Measurements from ENCODE around the gene CD46.
"Not testable (repeated sequence)": the region's sequence is repeated elsewhere in the genome, so short reads cannot be mapped to it uniquely, and the experiment has no call there.

CD46 gene

DNA sequence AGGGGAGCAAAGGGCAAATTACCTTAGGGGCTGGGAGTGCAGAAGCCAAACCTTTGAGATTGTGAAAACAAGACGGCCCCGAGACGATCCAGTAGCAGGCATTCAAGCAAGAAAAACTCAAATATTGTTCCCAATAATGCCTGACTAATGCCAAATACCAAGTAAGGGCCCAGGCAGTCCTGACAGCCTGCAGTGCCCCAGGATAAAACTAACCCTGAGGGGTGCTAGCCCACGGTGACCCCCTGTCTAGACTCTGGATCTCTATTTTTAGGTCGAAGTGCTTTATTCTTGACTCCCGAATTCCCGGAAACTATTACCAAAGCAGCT lies 428 bp upstream of the CD46 start:
- not testable (repeated sequence) for DNase-seq

DNA sequence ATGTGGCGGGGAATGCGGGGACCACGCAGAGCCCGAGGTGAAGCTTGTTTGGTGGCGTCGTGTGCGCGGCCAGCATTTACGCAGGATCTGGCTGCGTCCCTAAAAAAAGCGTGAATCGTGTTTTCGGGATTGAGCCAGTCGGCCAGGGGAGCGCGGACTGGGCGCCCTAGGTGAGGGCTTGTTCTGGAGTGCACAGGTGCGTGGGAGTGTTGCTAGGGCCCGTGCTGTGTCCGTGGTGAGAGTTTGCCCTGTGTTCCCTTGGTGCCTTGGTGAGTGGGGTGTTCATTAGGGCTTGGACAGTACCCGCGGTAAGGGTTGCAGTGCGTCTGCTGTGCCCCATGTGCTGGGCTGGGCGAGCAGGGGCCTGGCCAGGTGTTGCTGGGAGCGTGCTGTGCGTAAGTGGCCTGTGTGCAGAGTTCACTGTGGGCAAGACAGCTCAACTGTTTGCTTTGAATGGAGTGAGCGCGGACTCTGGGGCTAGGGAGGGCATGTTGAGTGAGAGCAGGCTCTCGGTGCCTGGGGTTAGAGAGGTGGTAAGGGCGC lies 673 bp downstream of the CD46 start:
- no peak for DNase-seq

DNA sequence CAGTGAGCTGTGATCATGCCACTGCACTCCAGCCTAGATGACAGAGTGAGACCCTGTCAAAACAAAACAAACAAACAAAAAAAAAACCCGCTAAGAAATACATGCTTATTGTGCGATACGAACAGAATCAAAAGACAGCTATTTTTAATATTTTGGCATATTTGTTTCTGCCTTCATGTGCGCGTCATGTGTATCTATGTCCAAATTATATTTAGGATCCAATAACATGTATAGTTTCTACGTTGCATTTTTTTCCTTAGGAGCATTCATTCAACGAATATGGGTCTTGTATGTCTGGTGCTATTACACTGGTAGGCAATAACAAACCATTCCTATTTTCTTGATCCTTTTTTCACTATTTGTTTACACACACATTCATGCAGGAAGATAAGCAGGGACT lies 1.8 kb downstream of the CD46 start:
- no peak for DNase-seq

DNA sequence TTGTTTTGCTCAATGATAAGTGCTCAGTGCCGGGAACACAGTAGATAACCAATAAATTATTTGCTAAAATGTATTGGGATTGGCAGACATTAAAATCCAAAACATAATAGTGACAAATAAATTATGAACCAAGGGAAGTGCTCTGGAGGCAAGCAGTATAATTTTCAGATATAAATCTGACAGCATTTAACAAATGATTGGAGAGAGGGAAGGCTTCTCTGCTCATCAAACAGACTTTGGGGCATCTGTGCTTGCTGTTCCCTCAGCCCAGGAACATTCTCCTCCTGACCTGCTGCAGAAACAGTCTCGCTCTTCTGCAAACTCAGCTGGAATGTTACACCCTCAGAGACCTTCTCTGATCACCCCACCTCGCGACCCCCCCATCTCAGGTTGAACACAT lies 2.2 kb downstream of the CD46 start:
- no peak for DNase-seq

DNA sequence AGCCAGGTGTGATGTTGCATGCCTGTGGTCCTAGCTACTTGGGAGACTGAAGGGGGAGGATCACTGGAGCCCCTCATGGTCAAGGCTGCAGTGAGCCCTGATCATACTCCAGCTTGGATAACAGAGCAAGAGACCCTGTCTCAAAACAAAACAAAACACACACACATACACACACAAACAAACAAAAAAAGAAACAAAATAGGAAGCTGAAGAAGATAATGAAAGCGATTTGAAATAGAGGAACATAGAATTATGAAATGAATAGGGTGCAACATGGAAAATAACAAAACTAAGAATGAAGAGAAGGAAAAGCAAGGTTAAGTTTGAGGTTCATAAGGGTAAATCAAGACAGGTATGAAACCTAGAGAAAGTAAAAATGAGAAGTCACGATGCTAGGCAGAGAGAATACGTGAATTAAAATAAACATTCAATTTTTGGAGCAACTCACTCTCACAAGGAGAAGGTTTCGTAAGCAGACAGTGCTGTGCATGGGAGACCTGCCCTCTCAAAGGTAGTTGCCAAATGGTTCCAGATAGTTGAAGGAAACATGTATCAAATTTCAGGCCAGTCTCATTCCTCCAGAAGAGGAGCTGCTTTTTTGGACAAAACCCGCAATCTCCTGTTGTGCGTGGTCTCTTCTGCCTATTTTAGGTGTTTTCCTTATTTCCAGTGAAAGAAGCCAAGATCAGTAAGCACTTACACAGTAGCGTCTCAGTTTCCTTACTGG lies 3.3 kb downstream of the CD46 start:
- no peak for DNase-seq

DNA sequence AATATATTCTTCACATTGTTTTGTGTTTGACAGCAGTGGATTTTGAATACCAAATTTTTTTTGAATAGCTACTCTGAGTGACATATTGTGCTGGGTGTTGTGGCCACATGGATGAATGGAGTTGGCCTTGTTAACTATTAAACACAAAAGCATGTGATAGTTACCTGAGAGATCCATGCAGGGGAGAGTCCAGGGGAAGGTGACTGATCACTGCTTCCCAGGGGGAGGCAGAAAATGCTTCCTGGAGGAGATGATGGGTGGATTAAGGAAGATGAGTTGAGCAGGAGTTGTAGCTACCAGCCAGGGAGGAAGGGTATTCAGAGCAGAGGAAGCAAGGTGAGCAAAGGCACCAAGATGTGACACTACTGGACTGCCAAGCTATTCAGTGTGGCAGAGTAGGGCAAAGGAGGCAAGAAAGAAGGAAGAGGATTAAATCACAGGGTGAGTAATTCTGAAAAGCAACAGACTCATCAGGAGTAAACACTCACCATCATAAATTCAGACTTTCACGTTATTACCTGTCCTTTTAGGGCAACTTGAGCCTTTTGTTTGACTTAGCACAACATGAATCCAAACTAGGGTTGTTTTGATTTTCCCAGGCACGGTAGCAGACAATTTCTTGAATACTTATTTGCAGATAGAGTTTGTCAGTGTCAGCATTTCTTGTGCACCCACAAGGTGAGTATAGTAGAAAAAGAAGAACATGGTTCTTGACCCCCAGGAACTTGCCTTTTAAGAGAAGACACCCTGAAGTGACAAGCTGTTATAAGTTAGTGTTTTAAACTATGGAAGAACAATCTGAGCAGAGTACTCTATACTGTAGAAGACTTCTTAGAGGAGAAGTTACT lies 4.2 kb downstream of the CD46 start:
- DNase-seq = no peak

DNA sequence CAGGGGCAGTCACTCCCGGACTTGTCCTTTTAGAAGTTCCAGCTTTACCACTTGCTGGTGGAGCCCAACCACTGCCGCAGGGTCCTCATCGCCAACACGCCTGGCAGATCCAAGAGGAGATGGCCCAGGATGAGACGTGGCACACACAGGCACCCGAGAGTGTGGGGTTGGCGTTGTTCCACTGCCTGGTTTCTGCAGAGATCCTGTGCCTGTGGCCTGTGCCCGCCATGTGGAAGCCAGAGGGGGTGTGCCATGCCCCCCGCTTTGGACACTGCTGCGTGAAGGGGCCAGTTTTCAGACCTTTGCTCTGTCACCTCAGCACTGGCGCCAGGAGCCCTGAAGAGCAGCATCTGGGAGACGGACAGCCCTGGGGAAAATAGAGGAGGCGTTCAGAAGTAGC lies 10.8 kb downstream of the CD46 start:
- no peak for DNase-seq

DNA sequence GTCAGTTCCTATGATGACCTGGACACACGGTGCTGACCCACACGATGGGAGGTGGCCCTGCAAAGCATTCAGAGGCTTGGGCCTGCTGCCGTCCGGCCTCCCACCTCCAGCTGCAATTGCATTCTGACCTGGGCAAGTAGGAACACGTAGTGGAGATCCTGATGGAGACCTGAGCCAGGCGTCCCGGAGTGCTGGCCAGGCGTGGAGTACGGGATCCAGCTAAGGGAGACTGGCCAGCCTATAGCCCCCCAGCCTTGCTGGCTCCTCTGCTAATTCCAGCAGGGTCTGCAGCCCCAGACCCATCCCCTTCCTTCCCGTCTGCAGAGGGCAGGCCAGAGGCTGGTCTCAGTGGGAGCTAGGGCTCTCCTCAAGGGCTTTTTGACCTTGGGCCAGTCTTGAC lies 11.2 kb downstream of the CD46 start:
- no peak for DNase-seq

DNA sequence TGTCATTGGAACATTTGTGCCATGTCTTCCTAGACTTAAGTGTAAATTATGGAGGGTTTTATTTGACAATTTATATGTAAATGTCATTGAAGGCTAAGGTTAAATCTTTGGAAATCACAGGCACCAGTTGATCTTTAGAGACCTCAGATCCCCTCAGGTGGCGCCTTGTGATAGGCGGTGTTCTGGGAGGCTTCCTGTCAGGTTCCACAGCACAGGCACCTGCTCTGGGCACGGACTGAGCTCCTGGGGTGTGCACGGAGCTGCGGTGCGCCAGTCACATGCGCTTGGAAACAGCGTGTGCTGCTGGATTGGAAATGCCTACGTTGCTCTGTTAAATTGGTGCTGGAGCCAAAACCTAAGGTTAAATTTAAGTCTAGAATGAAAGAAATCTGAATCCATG lies 12.1 kb downstream of the CD46 start:
- DNase-seq = no peak

DNA sequence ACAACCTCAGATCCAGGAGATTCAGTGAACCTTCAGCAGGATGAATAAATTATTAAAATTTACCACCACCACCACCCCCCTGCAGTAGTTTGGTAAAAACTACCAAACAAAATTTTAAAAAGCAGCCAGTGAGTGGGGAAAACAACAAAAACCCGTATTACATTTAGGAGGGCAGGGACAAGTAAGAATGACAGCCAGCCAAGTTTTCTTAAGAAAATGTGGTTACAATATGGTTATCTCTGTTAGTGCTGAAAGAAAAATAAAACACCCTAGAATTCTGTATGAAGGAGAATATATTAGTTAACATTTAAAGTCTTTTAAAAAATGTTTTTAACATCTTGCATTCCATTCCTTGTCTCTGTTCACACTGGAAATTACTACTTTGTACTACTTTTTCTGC lies 14.7 kb downstream of the CD46 start:
- DNase-seq = no peak

DNA sequence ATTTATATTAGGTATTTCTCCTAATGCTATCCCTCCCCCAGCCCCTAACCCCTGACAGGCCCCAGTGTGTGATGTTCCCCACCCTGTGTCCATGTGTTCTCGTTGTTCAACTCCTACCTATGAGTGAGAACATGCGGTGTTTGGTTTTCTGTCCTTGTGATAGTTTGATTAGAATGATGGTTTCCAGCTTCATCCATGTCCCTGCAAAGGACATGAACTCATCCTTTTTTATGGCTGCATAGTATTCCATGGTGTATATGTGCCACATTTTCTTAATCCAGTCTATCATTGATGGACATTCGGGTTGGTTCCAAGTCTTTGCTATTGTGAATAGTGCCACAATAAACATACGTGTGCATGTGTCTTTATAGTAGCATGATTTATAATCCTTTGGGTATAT lies 18.7 kb downstream of the CD46 start:
- DNase-seq = not testable (repeated sequence)

DNA sequence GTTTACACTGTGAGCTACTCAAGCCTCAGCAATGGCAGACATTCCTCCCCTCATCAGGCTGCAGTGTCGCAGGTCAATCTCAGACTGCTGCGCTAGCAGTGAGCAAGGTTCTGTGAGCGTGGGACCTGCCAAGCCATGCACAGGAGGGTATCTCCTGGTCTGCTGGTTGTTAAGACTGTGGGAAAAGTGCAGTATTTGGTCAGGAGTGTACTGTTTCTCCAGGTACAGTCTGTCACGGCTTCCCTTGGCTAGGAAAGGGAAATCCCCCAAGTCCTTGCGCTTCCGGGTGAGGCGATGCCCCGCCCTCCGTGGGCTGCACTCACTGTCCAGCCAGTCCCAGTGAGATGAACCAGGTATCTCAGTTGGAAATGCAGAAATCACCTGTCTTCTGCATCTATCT lies 24.2 kb downstream of the CD46 start:
- DNase-seq = not testable (repeated sequence)

DNA sequence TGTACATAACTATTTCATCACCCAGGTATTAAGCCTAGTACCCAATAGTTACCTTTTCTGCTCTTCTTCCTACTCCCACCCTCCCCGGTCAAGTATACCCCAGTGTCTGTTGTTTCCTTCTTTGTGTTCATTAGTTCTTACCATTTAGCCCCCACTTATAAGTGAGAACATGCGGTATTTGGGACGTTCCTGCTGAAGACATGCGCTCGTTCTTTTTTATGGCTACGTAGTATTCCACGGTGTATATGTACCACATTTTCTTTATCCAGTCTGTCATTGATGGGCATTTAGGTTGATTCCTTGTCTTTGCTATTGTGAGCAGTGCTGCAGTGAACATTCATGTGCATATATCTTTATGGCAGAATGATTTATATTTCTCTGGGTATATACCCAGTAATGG lies 25.6 kb downstream of the CD46 start:
- DNase-seq = not testable (repeated sequence)

DNA sequence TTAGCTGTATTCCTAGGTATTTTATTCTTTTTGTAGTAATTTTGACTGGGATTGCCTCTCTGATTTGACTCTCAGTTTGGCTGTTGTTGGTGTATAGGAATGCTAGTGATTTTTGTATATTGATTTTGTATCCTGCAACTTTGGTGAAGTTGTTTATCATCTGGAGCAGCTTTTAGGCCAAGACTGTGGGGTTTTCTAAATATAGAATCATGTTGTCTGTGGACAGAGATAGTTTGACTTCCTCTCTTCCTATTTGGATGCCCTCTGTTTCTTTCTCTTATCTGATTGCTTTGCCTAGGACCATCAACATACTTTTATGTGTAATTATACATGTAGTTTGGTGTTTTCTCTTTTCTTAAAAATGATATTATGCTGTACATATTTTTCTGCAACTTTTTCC lies 27.2 kb downstream of the CD46 start:
- DNase-seq = no peak

DNA sequence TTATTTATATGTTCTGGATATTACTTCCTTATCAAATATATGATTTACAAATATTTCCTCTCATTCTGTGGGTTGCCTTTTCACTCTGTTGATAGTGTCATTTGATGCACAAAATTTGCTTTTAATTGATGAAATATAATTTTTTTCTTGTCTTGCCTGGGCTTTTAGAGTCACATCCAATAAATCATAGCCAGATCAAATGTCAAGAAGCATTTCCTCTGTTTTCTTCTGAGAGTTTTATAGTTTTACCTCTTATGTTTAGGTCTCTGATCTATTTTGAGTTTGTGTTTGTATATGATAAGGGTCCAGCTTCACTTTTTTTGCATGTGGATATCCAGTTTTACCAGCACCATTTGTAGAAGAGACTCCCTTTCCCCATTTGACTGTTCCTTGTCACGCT lies 29.5 kb downstream of the CD46 start:
- no peak for DNase-seq

DNA sequence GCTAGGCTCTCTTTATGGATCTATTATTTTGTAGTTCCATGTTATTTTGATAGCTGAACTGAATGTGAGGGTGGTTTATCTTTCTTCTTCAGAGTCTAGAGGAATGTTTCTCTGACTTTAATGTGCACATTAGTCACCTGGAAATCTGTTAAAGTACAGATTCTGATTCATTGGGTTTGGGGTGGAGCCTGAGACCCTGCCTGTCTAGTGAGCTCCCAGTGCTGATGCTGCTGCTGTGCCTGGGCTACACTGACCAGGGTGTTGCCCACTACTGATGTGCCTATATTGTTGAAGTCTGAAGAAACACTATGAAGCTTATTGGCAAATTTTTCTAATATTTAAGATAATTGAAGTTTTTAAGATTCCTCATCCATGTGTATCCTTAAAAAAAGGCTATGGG lies 35.9 kb downstream of the CD46 start:
- DNase-seq = peak; percentile 19

DNA sequence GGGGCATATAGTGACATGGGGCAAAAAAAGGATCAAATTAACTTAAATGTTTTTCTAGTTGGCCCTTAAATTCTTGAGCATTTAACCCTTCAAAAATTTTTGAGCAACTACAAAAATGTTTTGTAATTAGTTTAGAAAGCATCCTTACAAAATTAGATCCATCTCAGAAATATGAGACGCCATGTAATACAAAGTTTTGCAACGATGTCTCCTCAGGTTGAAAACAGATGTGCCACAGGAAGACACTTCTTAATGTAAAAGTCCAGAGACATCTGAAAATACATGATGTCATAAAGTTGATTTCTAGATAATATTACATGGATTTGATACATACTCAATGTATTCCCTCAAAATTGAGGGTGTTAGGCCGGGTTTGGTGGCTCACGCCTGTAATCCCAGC lies 37.5 kb downstream of the CD46 start:
- DNase-seq = no peak

DNA sequence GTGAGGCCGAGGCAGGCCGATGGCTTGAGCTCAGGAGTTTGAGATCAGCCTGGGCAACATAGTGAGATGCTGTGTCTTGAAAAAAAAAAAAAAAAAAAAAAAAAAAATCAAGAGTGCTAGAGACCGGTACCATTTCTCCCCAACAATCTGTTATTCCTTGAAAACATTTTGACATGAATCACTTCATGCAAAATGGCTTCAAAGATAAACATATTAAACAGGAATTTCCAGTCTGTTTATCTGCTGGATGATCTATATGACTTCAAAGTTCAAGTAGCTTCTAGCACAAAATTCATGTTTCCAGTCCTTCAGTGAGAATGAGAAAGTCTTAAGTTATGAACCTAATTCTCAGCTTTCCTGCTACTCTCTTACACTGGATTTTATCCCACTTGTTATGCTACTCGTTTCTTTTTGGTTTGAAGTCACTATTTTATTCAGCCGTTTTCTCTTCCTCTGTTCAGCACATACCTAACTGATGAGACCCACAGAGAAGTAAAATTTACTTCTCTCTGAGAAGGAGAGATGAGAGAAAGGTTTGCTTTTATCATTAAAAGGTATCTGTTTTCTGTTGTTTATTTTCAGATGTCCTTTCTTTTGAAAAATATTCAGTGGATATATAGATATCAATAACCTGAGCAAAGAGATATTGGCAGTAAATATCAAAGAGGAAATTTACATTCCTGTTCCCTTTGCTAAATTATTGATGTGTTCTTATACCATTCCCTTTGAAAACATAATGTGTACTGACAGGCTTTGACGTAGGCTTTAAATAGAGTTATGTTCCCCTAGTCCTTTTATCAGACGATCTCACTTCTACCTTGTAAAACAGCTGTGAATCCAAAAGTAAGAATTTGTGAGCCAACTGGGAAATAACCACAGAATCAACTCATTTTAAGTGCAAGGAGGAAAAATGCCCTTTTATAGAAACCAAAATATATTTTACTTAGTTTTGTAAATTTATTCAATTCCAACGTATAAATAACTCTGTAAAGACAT lies 38.2 kb downstream of the CD46 start:
- DNase-seq = no peak

DNA sequence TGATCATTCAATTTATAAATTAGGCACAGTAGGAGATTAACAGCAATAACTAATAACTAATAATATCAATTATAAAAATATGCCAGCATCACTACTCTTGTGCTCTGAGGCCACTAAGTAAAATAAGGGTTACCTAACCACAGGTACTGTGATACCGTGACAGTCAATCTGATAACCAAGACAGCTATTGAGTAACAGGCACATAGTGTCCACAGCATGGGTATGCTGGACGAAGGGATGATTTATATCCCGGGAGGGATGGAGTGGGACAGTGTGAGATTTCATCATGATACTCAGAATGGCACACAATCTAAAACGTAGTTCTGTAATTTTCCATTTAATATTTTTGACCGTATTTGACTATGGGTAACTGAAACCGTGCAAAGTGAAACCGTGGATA lies 39.4 kb downstream of the CD46 start:
- no peak for DNase-seq

DNA sequence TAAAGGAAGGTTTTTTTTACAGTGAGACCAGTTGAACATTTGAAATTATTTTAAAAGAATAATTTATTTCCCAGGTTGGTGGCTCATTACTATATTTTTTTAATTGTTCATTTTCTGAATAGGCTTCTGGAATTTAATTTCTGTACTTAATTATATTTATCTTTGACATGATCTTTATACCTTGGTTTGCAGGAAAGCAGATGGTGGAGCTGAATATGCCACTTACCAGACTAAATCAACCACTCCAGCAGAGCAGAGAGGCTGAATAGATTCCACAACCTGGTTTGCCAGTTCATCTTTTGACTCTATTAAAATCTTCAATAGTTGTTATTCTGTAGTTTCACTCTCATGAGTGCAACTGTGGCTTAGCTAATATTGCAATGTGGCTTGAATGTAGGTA lies 41.5 kb downstream of the CD46 start:
- DNase-seq = no peak

DNA sequence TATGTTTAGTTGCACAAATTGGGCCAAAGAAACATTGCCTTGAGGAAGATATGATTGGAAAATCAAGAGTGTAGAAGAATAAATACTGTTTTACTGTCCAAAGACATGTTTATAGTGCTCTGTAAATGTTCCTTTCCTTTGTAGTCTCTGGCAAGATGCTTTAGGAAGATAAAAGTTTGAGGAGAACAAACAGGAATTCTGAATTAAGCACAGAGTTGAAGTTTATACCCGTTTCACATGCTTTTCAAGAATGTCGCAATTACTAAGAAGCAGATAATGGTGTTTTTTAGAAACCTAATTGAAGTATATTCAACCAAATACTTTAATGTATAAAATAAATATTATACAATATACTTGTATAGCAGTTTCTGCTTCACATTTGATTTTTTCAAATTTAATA lies 43.0 kb downstream of the CD46 start:
- no peak for DNase-seq

DNA sequence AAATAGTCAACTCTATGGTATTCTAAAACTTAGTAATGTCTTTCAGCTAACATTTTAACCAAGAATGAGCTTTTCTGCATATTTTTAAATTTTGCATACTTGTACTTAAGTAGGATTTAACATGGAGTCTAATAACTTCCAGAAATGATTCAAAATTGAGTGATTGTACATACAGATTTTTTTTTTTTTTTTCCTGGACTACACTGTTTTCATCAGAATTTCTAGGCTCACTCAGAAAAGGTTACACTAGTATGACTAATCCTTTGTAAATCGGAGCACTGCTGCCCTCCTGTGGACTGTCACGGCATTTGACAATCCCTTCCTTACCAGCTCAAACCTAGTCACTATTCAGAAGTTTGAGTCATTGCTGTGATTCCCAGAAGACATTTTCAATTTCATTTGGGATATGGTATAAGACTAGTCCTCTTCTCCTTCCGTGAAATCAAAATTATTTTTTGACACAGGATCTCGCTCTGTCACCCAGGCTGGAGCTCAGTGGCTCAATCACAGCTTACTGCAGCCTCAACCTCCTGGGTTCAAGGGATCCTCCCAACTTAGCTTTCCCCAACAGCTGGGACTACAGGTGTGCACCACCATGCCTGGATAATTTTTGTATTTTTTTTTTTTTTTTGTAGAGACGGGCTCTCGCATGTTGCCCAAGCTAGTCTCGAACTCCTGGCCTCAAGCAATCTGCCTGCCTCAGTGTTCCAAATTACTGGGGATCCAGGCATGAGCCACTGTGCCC lies 45.5 kb downstream of the CD46 start:
- peak; percentile 82 for DNase-seq

Measured in fibroblast of skin of abdomen (primary cell).